Measurements from ENCODE around the gene FBXL7.

FBXL7 gene

DNA sequence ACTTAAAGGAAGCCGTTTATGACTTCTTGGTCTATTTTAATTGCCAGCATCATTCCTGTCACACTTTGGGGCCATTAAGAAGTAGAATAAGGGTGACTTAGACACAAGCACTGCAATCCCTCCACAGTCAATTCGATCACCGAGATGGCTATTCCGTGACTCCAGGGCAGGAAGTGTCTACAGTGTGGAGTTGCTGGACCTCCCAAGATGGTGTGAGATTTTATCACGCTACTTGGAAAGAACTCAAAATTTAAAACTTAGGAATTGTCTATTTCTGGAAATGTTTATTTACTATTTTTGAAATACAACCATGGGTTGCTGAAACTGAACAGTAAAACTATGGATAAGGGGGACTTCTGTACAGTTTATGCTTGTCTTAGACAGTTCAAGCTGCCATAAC, 6.2 kb downstream of the FBXL7 start:
- Histone ChIP-seq H3K9me2 (replicated peaks; ENCODE audit: control insufficient read depth, low read length) (no peaks in the 10 kb centered on the region), H3K27ac (ENCODE audit: low read depth, low read length) (no peak overlapping the region), H3K4me3 (ENCODE audit: low read length) (no peak overlapping the region), H3K36me3 (ENCODE audit: control insufficient read depth, low read length) (no peaks in the 10 kb centered on the region), H3K4me1 (ENCODE audit: control insufficient read depth, low read length) (no peaks in the 10 kb centered on the region), H3K9me3 (ENCODE audit: control insufficient read depth, insufficient read depth, low read length) (no peaks in the 10 kb centered on the region), H4K20me1 (ENCODE audit: control insufficient read depth, insufficient read depth, low read depth, low read length) (no peaks in the 10 kb centered on the region), H3F3A (ENCODE audit: control insufficient read depth, insufficient read depth) (no peaks in the 10 kb centered on the region), H3K4me2 (ENCODE audit: low read length) (no peak overlapping the region), H3K27me3 (ENCODE audit: control insufficient read depth, low read length) (no peaks in the 10 kb centered on the region), H3K79me2 (ENCODE audit: control insufficient read depth, low read length) (no peaks in the 10 kb centered on the region)
- TF ChIP-seq EZH2phosphoT487 (IDR thresholded peaks at IDR 0.05; ENCODE audit: borderline replicate concordance, low read length), result no peak
- TF ChIP-seq, protein P1, sequence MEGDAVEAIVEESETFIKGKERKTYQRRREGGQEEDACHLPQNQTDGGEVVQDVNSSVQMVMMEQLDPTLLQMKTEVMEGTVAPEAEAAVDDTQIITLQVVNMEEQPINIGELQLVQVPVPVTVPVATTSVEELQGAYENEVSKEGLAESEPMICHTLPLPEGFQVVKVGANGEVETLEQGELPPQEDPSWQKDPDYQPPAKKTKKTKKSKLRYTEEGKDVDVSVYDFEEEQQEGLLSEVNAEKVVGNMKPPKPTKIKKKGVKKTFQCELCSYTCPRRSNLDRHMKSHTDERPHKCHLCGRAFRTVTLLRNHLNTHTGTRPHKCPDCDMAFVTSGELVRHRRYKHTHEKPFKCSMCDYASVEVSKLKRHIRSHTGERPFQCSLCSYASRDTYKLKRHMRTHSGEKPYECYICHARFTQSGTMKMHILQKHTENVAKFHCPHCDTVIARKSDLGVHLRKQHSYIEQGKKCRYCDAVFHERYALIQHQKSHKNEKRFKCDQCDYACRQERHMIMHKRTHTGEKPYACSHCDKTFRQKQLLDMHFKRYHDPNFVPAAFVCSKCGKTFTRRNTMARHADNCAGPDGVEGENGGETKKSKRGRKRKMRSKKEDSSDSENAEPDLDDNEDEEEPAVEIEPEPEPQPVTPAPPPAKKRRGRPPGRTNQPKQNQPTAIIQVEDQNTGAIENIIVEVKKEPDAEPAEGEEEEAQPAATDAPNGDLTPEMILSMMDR (IDR thresholded peaks at IDR 0.05; ENCODE audit: low read depth, low read length, poor library complexity, severe bottlenecking), result no peak

DNA sequence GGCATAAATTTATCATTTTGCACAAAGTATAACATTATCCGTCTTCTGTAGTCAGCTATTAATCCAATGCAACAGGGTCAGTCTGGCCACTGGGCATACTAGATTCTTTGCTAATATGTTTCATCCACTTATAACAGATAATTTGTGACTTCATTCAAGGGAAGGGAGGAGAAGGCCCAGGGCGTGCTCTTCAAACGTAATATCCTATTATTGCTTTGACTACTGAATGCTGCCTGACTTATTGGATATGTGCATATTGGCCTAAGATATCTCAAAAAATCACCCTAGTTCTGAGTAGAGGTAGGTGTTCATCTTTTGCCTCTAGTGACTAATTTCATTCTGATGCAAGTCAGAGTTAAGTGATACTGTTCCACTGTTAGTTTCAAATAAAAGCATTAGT, 6.9 kb downstream of the FBXL7 start:
- Histone ChIP-seq H3K27ac (ENCODE audit: low read depth, low read length) (no peak overlapping the region), H4K20me1 (ENCODE audit: control insufficient read depth, insufficient read depth, low read depth, low read length) (no peaks in the 10 kb centered on the region), H3K36me3 (ENCODE audit: control insufficient read depth, low read length) (no peaks in the 10 kb centered on the region), H3K9me2 (replicated peaks; ENCODE audit: control insufficient read depth, low read length) (no peaks in the 10 kb centered on the region), H3F3A (ENCODE audit: control insufficient read depth, insufficient read depth) (no peaks in the 10 kb centered on the region), H3K4me3 (ENCODE audit: low read length) (no peak overlapping the region), H3K4me2 (ENCODE audit: low read length) (no peak overlapping the region), H3K79me2 (ENCODE audit: control insufficient read depth, low read length) (no peaks in the 10 kb centered on the region), H3K27me3 (ENCODE audit: control insufficient read depth, low read length) (no peaks in the 10 kb centered on the region), H3K4me1 (ENCODE audit: control insufficient read depth, low read length) (no peaks in the 10 kb centered on the region), H3K9me3 (ENCODE audit: control insufficient read depth, insufficient read depth, low read length) (no peaks in the 10 kb centered on the region)
- TF ChIP-seq, protein P1 (IDR thresholded peaks at IDR 0.05; ENCODE audit: low read depth, low read length, poor library complexity, severe bottlenecking), result no peak
- no peak for TF ChIP-seq EZH2phosphoT487 (IDR thresholded peaks at IDR 0.05; ENCODE audit: borderline replicate concordance, low read length)

DNA sequence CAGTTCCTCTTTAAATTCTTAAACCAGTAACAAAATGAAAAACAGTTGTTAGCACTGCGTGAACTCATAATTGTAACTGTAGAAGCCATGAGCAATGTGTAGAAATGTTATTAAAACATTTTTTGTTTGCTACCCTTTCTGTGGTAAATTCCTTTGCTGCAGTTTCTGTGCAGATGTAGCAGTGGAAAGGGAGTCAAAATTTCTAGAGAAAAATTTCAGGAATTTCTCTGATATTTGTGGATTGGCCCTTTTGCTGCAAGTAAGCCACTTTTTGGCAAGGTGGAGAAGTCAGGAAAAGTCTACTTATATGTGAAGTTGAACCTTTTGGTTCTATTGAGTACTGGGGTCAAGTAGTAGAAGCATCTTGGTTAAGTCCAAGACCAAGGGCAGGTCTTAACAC, 10.1 kb downstream of the FBXL7 start:
- Histone ChIP-seq H3K36me3 (ENCODE audit: control insufficient read depth, low read length) (no peaks in the 10 kb centered on the region), H3F3A (ENCODE audit: control insufficient read depth, insufficient read depth) (no peaks in the 10 kb centered on the region), H3K79me2 (ENCODE audit: control insufficient read depth, low read length) (no peaks in the 10 kb centered on the region), H3K9me3 (ENCODE audit: control insufficient read depth, insufficient read depth, low read length) (no peaks in the 10 kb centered on the region), H3K4me2 (ENCODE audit: low read length) (no peak overlapping the region), H3K27ac (ENCODE audit: low read depth, low read length) (no peak overlapping the region), H4K20me1 (ENCODE audit: control insufficient read depth, insufficient read depth, low read depth, low read length) (no peaks in the 10 kb centered on the region), H3K27me3 (ENCODE audit: control insufficient read depth, low read length) (no peaks in the 10 kb centered on the region), H3K9me2 (replicated peaks; ENCODE audit: control insufficient read depth, low read length) (no peaks in the 10 kb centered on the region), H3K4me3 (ENCODE audit: low read length) (no peak overlapping the region), H3K4me1 (ENCODE audit: control insufficient read depth, low read length) (no peaks in the 10 kb centered on the region)
- TF ChIP-seq, protein P1 (IDR thresholded peaks at IDR 0.05; ENCODE audit: low read depth, low read length, poor library complexity, severe bottlenecking), result no peak
- TF ChIP-seq EZH2phosphoT487 (IDR thresholded peaks at IDR 0.05; ENCODE audit: borderline replicate concordance, low read length), result no peak

DNA sequence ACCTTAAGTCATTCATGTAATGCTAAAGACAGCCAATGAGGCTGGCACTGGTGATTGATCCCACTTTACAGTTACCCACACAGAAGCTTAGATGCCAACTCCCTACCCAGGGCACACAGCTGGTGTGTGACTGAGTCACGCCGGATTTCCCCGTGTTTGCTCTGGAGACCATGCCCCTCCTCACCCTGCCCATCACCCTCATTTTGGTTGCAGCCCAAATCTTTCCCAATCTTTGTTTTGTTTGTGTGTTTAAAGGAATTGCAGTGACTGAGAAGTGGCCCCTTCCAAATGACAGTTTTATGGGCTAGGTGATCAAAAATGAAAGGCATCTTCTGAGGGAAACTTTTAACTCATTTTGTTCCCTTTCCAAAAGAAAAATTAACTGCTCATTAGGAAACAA, 10.9 kb downstream of the FBXL7 start:
- Histone ChIP-seq H3K9me2 (replicated peaks; ENCODE audit: control insufficient read depth, low read length) (no peaks in the 10 kb centered on the region), H3K27ac (ENCODE audit: low read depth, low read length) (no peak overlapping the region), H3K36me3 (ENCODE audit: control insufficient read depth, low read length) (no peaks in the 10 kb centered on the region), H4K20me1 (ENCODE audit: control insufficient read depth, insufficient read depth, low read depth, low read length) (no peaks in the 10 kb centered on the region), H3F3A (ENCODE audit: control insufficient read depth, insufficient read depth) (no peaks in the 10 kb centered on the region), H3K4me2 (ENCODE audit: low read length) (no peak overlapping the region), H3K4me1 (ENCODE audit: control insufficient read depth, low read length) (no peaks in the 10 kb centered on the region), H3K4me3 (ENCODE audit: low read length) (no peak overlapping the region), H3K79me2 (ENCODE audit: control insufficient read depth, low read length) (no peaks in the 10 kb centered on the region), H3K9me3 (ENCODE audit: control insufficient read depth, insufficient read depth, low read length) (no peaks in the 10 kb centered on the region), H3K27me3 (ENCODE audit: control insufficient read depth, low read length) (no peaks in the 10 kb centered on the region)
- no peak for TF ChIP-seq EZH2phosphoT487 (IDR thresholded peaks at IDR 0.05; ENCODE audit: borderline replicate concordance, low read length)
- TF ChIP-seq, protein P1 (IDR thresholded peaks at IDR 0.05; ENCODE audit: low read depth, low read length, poor library complexity, severe bottlenecking), result no peak
